ENCODE results near the gene TNNI3K. TPM values are rescaled to one million over a fixed set of nuclear protein-coding genes. Genes with fewer than 3 reads are reported as not detected.

The TNNI3K gene
- total RNA-seq, 2 experiments from 2014 or later: 0.37 to 0.59 TPM

- no peak overlapping the region for H3K27ac Mint-ChIP-seq
- no peaks in the 10 kb centered on the region for H3K27me3 Mint-ChIP-seq
- no peaks in the 10 kb centered on the region for H3K36me3 Mint-ChIP-seq (ENCODE audit: low read depth)
- H3K4me1 Mint-ChIP-seq: no peaks in the 10 kb centered on the region
- ATAC-seq (no peak), DNase-seq (no peak)
- H3K9me3 Mint-ChIP-seq (ENCODE audit: low read depth): no peaks in the 10 kb centered on the region
- H3K4me3 Mint-ChIP-seq: no peak overlapping the region
- POLR2A ChIA-PET: no interaction called here
- intact Hi-C loops (cut with DNase I, micrococcal nuclease): no loop called here
- CTCF ChIA-PET: interaction anchor here (0.8 kb wide), 1 partner anchor 127 kb away, joined by 3 read pairs; no protein-coding TSS in a partner anchor
Observed at GRCh38 chr1:74357150-74357549, 122.0 kb downstream of the TNNI3K start.

DNA sequence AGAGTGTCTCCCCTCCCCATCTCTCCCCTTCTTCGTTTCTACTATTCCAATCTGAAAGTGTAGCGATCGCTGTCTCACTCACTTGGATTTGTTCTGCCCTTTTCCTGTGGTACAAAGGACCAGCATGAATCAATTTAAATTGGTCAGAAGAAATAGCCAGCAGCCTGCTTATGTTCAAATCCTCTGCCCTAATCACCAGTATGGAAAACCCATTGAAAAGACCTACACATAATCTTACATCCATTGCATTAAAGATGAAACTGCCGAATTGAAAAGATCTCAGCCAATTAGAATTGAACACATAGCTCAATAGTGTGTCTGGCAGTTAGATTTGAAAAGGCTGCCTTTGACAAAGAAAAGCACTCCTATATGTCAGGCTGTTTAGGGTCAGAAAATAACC, 122.6 kb downstream of the TNNI3K start:
- ATAC-seq (no peak), DNase-seq (no peak)
- H3K4me3 Mint-ChIP-seq: no peak overlapping the region
- intact Hi-C loops (cut with DNase I, micrococcal nuclease): no loop called here
- H3K9me3 Mint-ChIP-seq (ENCODE audit: low read depth): no peaks in the 10 kb centered on the region
- H3K36me3 Mint-ChIP-seq (ENCODE audit: low read depth): no peaks in the 10 kb centered on the region
- no peak overlapping the region for H3K27ac Mint-ChIP-seq
- H3K27me3 Mint-ChIP-seq: no peaks in the 10 kb centered on the region
- CTCF ChIA-PET: interaction anchor here (0.8 kb wide), 1 partner anchor 127 kb away, joined by 3 read pairs; no protein-coding TSS in a partner anchor
- H3K4me1 Mint-ChIP-seq: no peaks in the 10 kb centered on the region
- POLR2A ChIA-PET: no interaction called here

DNA sequence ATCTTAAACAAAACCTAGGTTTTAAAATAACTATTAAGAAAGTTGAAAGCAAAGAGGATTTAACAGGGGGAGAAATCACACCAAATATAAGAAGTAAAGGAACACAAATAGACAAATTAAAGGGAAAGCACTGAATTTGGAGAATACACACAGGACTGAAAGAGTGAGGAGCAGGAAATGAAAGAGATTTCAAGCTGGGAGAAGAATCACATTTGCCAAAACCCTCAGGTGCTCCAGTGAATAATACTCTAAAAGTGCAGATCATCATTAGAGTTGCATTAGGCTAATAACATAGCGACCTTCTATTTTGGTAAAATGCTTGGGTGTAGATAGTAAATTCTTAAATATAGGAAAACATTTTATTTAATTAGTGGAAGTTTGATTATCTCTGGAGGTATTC, 127.5 kb downstream of the TNNI3K start:
- no peak for DNase-seq
- CTCF ChIA-PET: no interaction called here
- intact Hi-C loops (cut with DNase I, micrococcal nuclease): no loop called here

GRCh38 chr1:74363220-74363619, 128.0 kb downstream of the TNNI3K start:
- DNase-seq (no peak), ATAC-seq (no peak)
- ChIA-PET POLR2A (no interaction called here), CTCF (interaction anchor here (0.7 kb wide), 1 partner anchor 17 kb away, joined by 3 read pairs; no protein-coding TSS in a partner anchor)
- no peak overlapping the region for H3K27ac Mint-ChIP-seq
- H3K9me3 Mint-ChIP-seq (ENCODE audit: low read depth): no peaks in the 10 kb centered on the region
- no peaks in the 10 kb centered on the region for H3K27me3 Mint-ChIP-seq
- H3K4me3 Mint-ChIP-seq: no peak overlapping the region
- H3K36me3 Mint-ChIP-seq (ENCODE audit: low read depth): no peaks in the 10 kb centered on the region
- intact Hi-C loops (cut with DNase I, micrococcal nuclease): no loop called here
- H3K4me1 Mint-ChIP-seq: no peaks in the 10 kb centered on the region

More for the DNA sequence above, 127.5 kb downstream of the TNNI3K start:
- H3K27me3 Mint-ChIP-seq: no peaks in the 10 kb centered on the region
- no peaks in the 10 kb centered on the region for H3K4me1 Mint-ChIP-seq
- H3K27ac Mint-ChIP-seq: no peak overlapping the region
- POLR2A ChIA-PET: no interaction called here
- H3K9me3 Mint-ChIP-seq (ENCODE audit: low read depth): no peaks in the 10 kb centered on the region
- H3K36me3 Mint-ChIP-seq (ENCODE audit: low read depth): no peaks in the 10 kb centered on the region
- no peak for ATAC-seq
- no peak overlapping the region for H3K4me3 Mint-ChIP-seq

GRCh38 chr1:74367175-74367813, 132.1 kb downstream of the TNNI3K start:
- ChIA-PET CTCF (no interaction called here), POLR2A (no interaction called here)
- no peak for DNase-seq
- H3K27me3 Mint-ChIP-seq: no peaks in the 10 kb centered on the region
- no peak overlapping the region for H3K27ac Mint-ChIP-seq
- H3K36me3 Mint-ChIP-seq (ENCODE audit: low read depth): no peaks in the 10 kb centered on the region
- intact Hi-C loops (cut with DNase I, micrococcal nuclease): no loop called here
- no peaks in the 10 kb centered on the region for H3K9me3 Mint-ChIP-seq (ENCODE audit: low read depth)
- no peak for ATAC-seq
- no peaks in the 10 kb centered on the region for H3K4me1 Mint-ChIP-seq
- H3K4me3 Mint-ChIP-seq: no peak overlapping the region

DNA sequence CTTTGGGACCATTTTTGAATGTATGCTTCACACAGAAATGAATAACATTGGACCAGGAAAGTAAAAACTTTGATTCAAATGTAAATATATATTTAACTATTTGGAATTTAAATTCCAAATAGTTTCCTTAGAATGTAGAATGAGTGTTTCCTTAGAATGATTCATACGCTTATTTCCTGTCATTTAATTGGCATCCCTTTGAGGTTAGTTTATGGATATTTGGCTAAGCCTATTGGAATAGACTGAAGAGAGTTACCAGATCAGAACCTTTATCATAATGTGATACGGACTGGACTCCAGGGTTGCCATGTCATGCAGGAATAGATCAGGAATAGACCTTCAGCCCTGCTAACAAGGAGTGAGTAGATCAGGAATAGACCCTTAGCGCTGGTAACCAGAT, 133.1 kb downstream of the TNNI3K start:
- DNase-seq (no peak), ATAC-seq (no peak)
- intact Hi-C loops (cut with DNase I, micrococcal nuclease): no loop called here
- no peaks in the 10 kb centered on the region for H3K9me3 Mint-ChIP-seq (ENCODE audit: low read depth)
- no peaks in the 10 kb centered on the region for H3K27me3 Mint-ChIP-seq
- no peak overlapping the region for H3K4me3 Mint-ChIP-seq
- H3K27ac Mint-ChIP-seq: no peak overlapping the region
- ChIA-PET CTCF (no interaction called here), POLR2A (no interaction called here)
- no peaks in the 10 kb centered on the region for H3K36me3 Mint-ChIP-seq (ENCODE audit: low read depth)
- no peaks in the 10 kb centered on the region for H3K4me1 Mint-ChIP-seq

GRCh38 chr1:74375376-74375775, 140.2 kb downstream of the TNNI3K start:
- ChIA-PET CTCF (interaction anchor here (1.3 kb wide), 1 partner anchor 21 kb away, joined by 6 read pairs; no protein-coding TSS in a partner anchor), POLR2A (no interaction called here)
- Mint-ChIP-seq H3K4me1 (no peaks in the 10 kb centered on the region), H3K27ac (no peak overlapping the region), H3K4me3 (no peak overlapping the region), H3K9me3 (ENCODE audit: low read depth) (no peaks in the 10 kb centered on the region), H3K36me3 (ENCODE audit: low read depth) (no peaks in the 10 kb centered on the region), H3K27me3 (no peaks in the 10 kb centered on the region)
- DNase-seq (no peak), ATAC-seq (no peak)
- intact Hi-C loops (cut with DNase I, micrococcal nuclease): no loop called here

GRCh38 chr1:74380252-74380651, 145.1 kb downstream of the TNNI3K start:
- DNase-seq (no peak), ATAC-seq (no peak)
- Mint-ChIP-seq H3K36me3 (ENCODE audit: low read depth) (no peaks in the 10 kb centered on the region), H3K4me1 (no peaks in the 10 kb centered on the region), H3K27ac (no peak overlapping the region), H3K4me3 (no peak overlapping the region), H3K27me3 (peaks cover 2% of the 10 kb centered on the region), H3K9me3 (ENCODE audit: low read depth) (no peaks in the 10 kb centered on the region)
- CTCF ChIA-PET: no interaction called here
- POLR2A ChIA-PET: no interaction called here
- intact Hi-C loops (cut with DNase I, micrococcal nuclease): no loop called here

DNA sequence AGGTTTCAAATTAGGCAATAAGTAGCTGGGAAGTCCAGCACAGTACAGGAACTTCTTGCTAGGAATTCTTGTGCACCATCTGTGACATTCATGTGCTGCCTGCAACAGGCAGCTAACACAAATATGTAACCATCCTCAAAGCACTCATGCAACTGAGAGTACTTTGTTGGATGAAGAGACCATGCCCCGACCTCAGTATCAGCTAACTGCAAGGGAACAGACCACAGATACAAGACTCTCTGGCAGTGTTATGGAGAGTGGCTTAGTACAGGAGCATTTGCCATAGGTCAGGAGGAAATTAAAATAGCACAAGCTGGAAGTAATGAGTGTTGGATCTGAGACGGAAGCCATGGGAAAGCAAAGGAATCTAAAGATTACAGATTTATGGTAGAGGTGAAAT, 153.7 kb downstream of the TNNI3K start:
- POLR2A ChIA-PET: no interaction called here

GRCh38 chr1:74392186-74392585, 157.0 kb downstream of the TNNI3K start:
- no peak for DNase-seq
- intact Hi-C loops (cut with DNase I, micrococcal nuclease): no loop called here
- Mint-ChIP-seq H3K27ac (no peak overlapping the region), H3K27me3 (peaks cover 2% of the 10 kb centered on the region), H3K9me3 (ENCODE audit: low read depth) (no peaks in the 10 kb centered on the region), H3K36me3 (ENCODE audit: low read depth) (no peaks in the 10 kb centered on the region), H3K4me1 (no peaks in the 10 kb centered on the region), H3K4me3 (no peak overlapping the region)
- no peak for ATAC-seq
- CTCF ChIA-PET: no interaction called here
- POLR2A ChIA-PET: no interaction called here

More for the DNA sequence above, 153.7 kb downstream of the TNNI3K start:
- H3K9me3 Mint-ChIP-seq (ENCODE audit: low read depth): no peaks in the 10 kb centered on the region
- no peak overlapping the region for H3K27ac Mint-ChIP-seq
- DNase-seq (no peak), ATAC-seq (no peak)
- peaks cover 2% of the 10 kb centered on the region for H3K27me3 Mint-ChIP-seq
- H3K36me3 Mint-ChIP-seq (ENCODE audit: low read depth): no peaks in the 10 kb centered on the region
- H3K4me3 Mint-ChIP-seq: no peak overlapping the region
- intact Hi-C loops (cut with DNase I, micrococcal nuclease): no loop called here
- CTCF ChIA-PET: no interaction called here
- H3K4me1 Mint-ChIP-seq: no peaks in the 10 kb centered on the region

- POLR2A ChIA-PET: no interaction called here
- no peak overlapping the region for H3K4me3 Mint-ChIP-seq
- H3K27me3 Mint-ChIP-seq: peaks cover 2% of the 10 kb centered on the region
- no peaks in the 10 kb centered on the region for H3K36me3 Mint-ChIP-seq (ENCODE audit: low read depth)
- H3K27ac Mint-ChIP-seq: no peak overlapping the region
- DNase-seq (no peak), ATAC-seq (no peak)
- H3K9me3 Mint-ChIP-seq (ENCODE audit: low read depth): no peaks in the 10 kb centered on the region
- CTCF ChIA-PET: no interaction called here
- no peaks in the 10 kb centered on the region for H3K4me1 Mint-ChIP-seq
- intact Hi-C loops (cut with DNase I, micrococcal nuclease): no loop called here
Observed at GRCh38 chr1:74392840-74393239, 157.7 kb downstream of the TNNI3K start.

DNA sequence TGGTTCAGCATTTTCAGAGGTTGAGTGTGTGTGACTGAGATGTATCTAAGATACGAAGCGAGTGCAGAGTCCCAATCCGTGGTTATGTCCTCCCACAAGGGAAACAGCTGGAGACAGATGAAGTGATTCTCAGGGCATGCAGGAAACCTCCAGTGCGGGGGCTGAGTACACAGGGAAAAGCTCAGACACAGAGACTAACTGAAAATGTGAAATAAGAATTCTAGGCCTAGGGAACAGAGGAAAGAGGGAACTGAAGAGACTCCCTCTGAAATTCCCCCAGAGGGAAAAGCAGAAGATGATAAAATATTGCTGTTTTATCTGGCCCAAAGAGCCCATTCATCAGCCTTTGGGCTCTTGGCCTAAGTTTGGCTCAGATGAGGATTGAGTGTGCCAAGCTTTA, 160.4 kb downstream of the TNNI3K start:
- no peak for DNase-seq
- Mint-ChIP-seq H3K9me3 (ENCODE audit: low read depth) (no peaks in the 10 kb centered on the region), H3K4me1 (no peaks in the 10 kb centered on the region), H3K36me3 (ENCODE audit: low read depth) (no peaks in the 10 kb centered on the region), H3K27me3 (peaks cover 2% of the 10 kb centered on the region), H3K27ac (no peak overlapping the region), H3K4me3 (no peak overlapping the region)
- ChIA-PET POLR2A (no interaction called here), CTCF (interaction anchor here (0.5 kb wide), 1 partner anchor 110 kb away, joined by 3 read pairs; no protein-coding TSS in a partner anchor)
- ATAC-seq: no peak
- intact Hi-C loops (cut with DNase I, micrococcal nuclease): no loop called here
